ENCODE results near the gene AOPEP.

The AOPEP gene

GRCh38 chr9:94906181-94906580 is 179.7 kb downstream of the AOPEP start:
- H3K27me3 ChIP-seq = no peaks in the 10 kb centered on the region
- H3K9me3 ChIP-seq = no peaks in the 10 kb centered on the region
- peaks cover 57% of the 10 kb centered on the region for H3K4me1 ChIP-seq
- H3K36me3 ChIP-seq = no peaks in the 10 kb centered on the region
- TF ChIP-seq, protein P1, sequence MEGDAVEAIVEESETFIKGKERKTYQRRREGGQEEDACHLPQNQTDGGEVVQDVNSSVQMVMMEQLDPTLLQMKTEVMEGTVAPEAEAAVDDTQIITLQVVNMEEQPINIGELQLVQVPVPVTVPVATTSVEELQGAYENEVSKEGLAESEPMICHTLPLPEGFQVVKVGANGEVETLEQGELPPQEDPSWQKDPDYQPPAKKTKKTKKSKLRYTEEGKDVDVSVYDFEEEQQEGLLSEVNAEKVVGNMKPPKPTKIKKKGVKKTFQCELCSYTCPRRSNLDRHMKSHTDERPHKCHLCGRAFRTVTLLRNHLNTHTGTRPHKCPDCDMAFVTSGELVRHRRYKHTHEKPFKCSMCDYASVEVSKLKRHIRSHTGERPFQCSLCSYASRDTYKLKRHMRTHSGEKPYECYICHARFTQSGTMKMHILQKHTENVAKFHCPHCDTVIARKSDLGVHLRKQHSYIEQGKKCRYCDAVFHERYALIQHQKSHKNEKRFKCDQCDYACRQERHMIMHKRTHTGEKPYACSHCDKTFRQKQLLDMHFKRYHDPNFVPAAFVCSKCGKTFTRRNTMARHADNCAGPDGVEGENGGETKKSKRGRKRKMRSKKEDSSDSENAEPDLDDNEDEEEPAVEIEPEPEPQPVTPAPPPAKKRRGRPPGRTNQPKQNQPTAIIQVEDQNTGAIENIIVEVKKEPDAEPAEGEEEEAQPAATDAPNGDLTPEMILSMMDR (IDR thresholded peaks at IDR 0.05; ENCODE audit: low read depth, low read length) = no peak
- no peak for DNase-seq
- no peak overlapping the region for H3K4me3 ChIP-seq (ENCODE audit: low read depth, low read length)

DNA sequence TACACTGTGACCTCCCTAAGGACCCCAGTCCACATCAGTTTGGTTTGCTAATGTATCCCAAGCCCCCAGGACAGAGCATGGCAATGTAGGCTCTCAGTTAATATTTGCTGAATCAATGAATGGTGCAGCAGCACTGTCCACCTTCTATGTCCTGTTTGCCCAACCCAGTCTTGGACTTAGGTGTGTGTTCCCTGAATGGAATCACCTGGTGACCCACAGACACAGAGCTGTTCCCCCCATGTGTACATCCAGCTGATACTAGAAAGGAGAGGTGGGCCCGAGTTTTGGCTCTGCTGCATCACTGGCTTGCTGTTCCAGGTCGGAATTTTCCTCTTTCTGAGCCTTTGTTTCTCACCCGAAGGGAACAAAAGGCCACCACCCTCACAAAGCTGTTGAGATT is 180.2 kb downstream of the AOPEP start:
- Histone ChIP-seq H3K4me3 (ENCODE audit: low read depth, low read length) (no peak overlapping the region), H3K27me3 (no peaks in the 10 kb centered on the region), H3K4me1 (peaks cover 59% of the 10 kb centered on the region), H3K9me3 (no peaks in the 10 kb centered on the region), H3K36me3 (no peaks in the 10 kb centered on the region)
- DNase-seq = no peak
- TF ChIP-seq, protein P1 (IDR thresholded peaks at IDR 0.05; ENCODE audit: low read depth, low read length) = no peak

DNA sequence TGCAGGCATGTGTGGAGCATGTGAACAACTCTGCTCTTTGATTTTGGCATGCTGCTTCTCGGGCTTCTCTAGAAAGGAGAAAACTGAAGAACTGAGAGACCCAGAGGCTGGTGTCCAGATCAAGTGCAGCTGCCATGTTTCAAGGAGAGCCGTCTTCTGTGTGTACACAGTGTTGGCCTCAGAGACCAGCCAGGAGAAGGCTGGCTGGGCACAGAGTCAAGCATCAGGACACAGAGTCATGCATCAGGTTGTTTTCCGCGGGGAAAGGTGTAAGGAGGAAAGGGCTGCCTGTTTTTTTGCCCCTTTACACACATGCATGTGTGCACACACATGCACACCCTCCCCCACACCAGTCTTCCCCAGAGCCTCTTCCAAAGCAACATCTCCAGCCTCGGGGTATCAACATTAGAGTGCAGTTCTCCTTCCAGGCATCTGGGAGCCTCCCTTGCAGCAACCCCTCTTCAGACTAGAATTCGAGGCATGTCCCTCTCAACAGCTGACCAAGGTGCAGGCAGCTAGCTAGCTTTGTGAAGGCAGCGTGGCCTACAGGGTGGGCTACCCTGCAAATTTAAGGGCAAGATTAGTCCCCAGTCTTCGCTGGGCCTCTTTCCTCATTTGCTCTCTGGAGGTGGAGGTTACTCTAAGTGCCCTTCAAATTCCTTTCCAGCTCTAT is 180.9 kb downstream of the AOPEP start:
- Histone ChIP-seq H3K4me3 (ENCODE audit: low read depth, low read length) (peak overlapping the region; percentile 31; the same call in 1 of the 2 replicates), H3K36me3 (no peaks in the 10 kb centered on the region), H3K9me3 (no peaks in the 10 kb centered on the region), H3K27me3 (no peaks in the 10 kb centered on the region), H3K4me1 (peaks cover 59% of the 10 kb centered on the region)
- peak; percentile 28 for DNase-seq
- TF ChIP-seq, protein P1 (IDR thresholded peaks at IDR 0.05; ENCODE audit: low read depth, low read length) = no peak

DNA sequence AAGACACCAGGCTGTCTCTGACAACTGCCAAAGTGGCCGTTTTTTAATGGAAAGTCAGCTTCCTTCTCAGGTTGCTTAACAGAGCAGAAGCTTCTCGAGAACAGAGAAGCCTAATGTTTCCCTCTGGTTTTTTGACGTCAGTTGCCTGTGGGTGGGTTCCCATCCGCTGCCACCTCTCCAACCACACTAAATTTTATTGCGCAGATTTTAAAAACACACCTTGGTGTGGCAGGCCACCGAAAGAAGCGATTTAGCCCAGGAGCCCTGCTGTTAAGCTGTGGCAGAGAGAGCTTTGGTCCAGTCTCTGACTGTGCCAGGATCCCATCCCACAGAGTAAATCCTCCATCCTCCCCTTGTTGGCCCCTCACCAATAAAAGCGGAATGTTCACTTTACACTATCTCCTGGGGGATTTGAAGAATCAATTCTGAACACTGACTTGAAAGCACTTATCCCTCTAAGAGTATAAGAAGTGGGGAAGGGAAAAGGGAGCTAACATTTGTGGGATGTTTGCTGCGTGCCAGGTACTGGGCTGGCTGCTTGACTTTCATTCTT is 181.6 kb downstream of the AOPEP start:
- H3K4me1 ChIP-seq = peaks cover 66% of the 10 kb centered on the region
- TF ChIP-seq, protein P1 (IDR thresholded peaks at IDR 0.05; ENCODE audit: low read depth, low read length) = no peak
- peak; percentile 44 for DNase-seq
- peak overlapping the region; percentile 31 for H3K4me3 ChIP-seq (ENCODE audit: low read depth, low read length)
- no peaks in the 10 kb centered on the region for H3K36me3 ChIP-seq
- no peaks in the 10 kb centered on the region for H3K9me3 ChIP-seq
- H3K27me3 ChIP-seq = no peaks in the 10 kb centered on the region

GRCh38 chr9:94908583-94909249 is 182.2 kb downstream of the AOPEP start:
- Histone ChIP-seq H3K27me3 (no peaks in the 10 kb centered on the region), H3K4me1 (peaks cover 72% of the 10 kb centered on the region), H3K36me3 (no peaks in the 10 kb centered on the region), H3K4me3 (ENCODE audit: low read depth, low read length) (peak overlapping the region; percentile 31), H3K9me3 (no peaks in the 10 kb centered on the region)
- peak; percentile 57 for DNase-seq
- TF ChIP-seq, protein P1 (IDR thresholded peaks at IDR 0.05; ENCODE audit: low read depth, low read length) = no peak
